Measurements from ENCODE around the gene SLC43A2.

GRCh38 chr17:1577583-1578013, 51.0 kb downstream of the SLC43A2 start:
- no peak for TF ChIP-seq EZH2phosphoT487 (IDR thresholded peaks at IDR 0.05; ENCODE audit: borderline replicate concordance)
- no peak for TF ChIP-seq EZH2 (IDR thresholded peaks at IDR 0.05)
- TF ChIP-seq CTCF (IDR thresholded peaks at IDR 0.05 in 2 of 3, conservative IDR thresholded peaks at IDR 0.05 in 1 of 3; ENCODE audit: borderline replicate concordance in 1 of 3, insufficient read depth in 1 of 3, low read depth in 2 of 3, low read length in 2 of 3), result no peak
- no peak for TF ChIP-seq POLR2AphosphoS5 (IDR thresholded peaks at IDR 0.05; ENCODE audit: low read depth, low read length)
- TF ChIP-seq POLR2A (IDR thresholded peaks at IDR 0.05; ENCODE audit: borderline replicate concordance, extremely low read depth, insufficient read depth, insufficient read length), result no peak
- no peak for TF ChIP-seq SIN3A (IDR thresholded peaks at IDR 0.05; ENCODE audit: low read depth)
- no peak for TF ChIP-seq CBX3 (IDR thresholded peaks at IDR 0.05; ENCODE audit: low read depth)
- TF ChIP-seq RAD21 (IDR thresholded peaks at IDR 0.05; ENCODE audit: low read depth), result no peak
- TF ChIP-seq ZNF274 (IDR thresholded peaks at IDR 0.05; ENCODE audit: low read depth, low read length), result no peak
- TF ChIP-seq SP1 (IDR thresholded peaks at IDR 0.05; ENCODE audit: low read depth), result no peak
- TF ChIP-seq SRF (IDR thresholded peaks at IDR 0.05; ENCODE audit: low read depth), result no peak
- no peak for TF ChIP-seq MAX (IDR thresholded peaks at IDR 0.05)
- TF ChIP-seq CEBPB (IDR thresholded peaks at IDR 0.05; ENCODE audit: low read depth), result no peak
